Cardiac muscle cell (in vitro differentiated cells and primary cell): Measurements from ENCODE around the gene BTN2A1. TPM values are rescaled to one million over a fixed set of nuclear protein-coding genes. Genes with fewer than 3 reads are reported as not detected.

Experiments
- DNase-seq, 2 donors: peaks; one replicate each; pipeline versions ENCODE4 v3.0.0 to v3.0.0-alpha.2; 2010 to 2017; ENCODE audit warnings: low read depth in 1 of 2, low spot score in 1 of 2
- H3K27ac ChIP-seq: fragments of 200-600 bp; sonication (generic); 2 replicates; pipeline ENCODE4 v1.5.1; 2016
- H3K27me3 ChIP-seq: fragments of 200-600 bp; sonication (generic); 2 replicates; pipeline ENCODE4 v1.6.0; 2016; ENCODE audit warnings: control low read depth
- H3K36me3 ChIP-seq: fragments of 200-600 bp; sonication (generic); 2 replicates; pipeline ENCODE4 v1.5.1; 2016; ENCODE audit warnings: control low read depth
- H3K4me1 ChIP-seq: fragments of 200-600 bp; sonication (generic); 2 replicates; pipeline ENCODE4 v1.8.1; 2017; ENCODE audit warnings: low read depth, mild to moderate bottlenecking, mixed run types
- H3K4me3 ChIP-seq: fragments of 200-600 bp; sonication (generic); 2 replicates; pipeline ENCODE4 v1.5.1; 2016; ENCODE audit warnings: mild to moderate bottlenecking
- H3K9me3 ChIP-seq: fragments of 200-600 bp; sonication (generic); 2 replicates; pipeline ENCODE4 v1.5.1; 2017; ENCODE audit warnings: low read depth, mild to moderate bottlenecking, control low read depth
- CTCF ChIP-seq: IDR thresholded peaks from 2 replicates; pipeline ENCODE4 v1.5.1; 2012; ENCODE audit warnings: low read depth, mild to moderate bottlenecking, low read length
- polyA plus RNA-seq: library from polyadenylated mRNA; unstranded; fragments of >200 nt; fragmentation: Nextera tagmentation; extraction: Ambion mirVana; gene quantifications from 2 replicates; pipeline ENCODE4 v1.2.1, GENCODE V29; 2016
- total RNA-seq: library from RNA; depleted of rRNA; stranded (reverse); fragments of >200 nt; gene quantifications from 2 replicates; pipeline ENCODE4 v1.2.3, GENCODE V29; 2016

The BTN2A1 gene
- total and polyA plus RNA-seq, 2 experiments from 2014 or later: 18.9 to 27.2 TPM

GRCh38 chr6:26478100-26478984 is 20.6 kb downstream of the BTN2A1 start:
- no peak for DNase-seq
- H3K36me3 ChIP-seq: no peaks in the 10 kb centered on the region
- no peaks in the 10 kb centered on the region for H3K9me3 ChIP-seq
- no peak overlapping the region for H3K27ac ChIP-seq
- no peaks in the 10 kb centered on the region for H3K27me3 ChIP-seq
- TF ChIP-seq CTCF: no peak
- no peak overlapping the region for H3K4me3 ChIP-seq
- peaks cover 8% of the 10 kb centered on the region for H3K4me1 ChIP-seq

GRCh38 chr6:26478985-26479278 is 21.2 kb downstream of the BTN2A1 start:
- Histone ChIP-seq H3K27ac (no peak overlapping the region), H3K9me3 (no peaks in the 10 kb centered on the region), H3K36me3 (no peaks in the 10 kb centered on the region), H3K27me3 (no peaks in the 10 kb centered on the region), H3K4me3 (no peak overlapping the region), H3K4me1 (peaks cover 8% of the 10 kb centered on the region)
- TF ChIP-seq CTCF: no peak
- DNase-seq: no peak

DNA sequence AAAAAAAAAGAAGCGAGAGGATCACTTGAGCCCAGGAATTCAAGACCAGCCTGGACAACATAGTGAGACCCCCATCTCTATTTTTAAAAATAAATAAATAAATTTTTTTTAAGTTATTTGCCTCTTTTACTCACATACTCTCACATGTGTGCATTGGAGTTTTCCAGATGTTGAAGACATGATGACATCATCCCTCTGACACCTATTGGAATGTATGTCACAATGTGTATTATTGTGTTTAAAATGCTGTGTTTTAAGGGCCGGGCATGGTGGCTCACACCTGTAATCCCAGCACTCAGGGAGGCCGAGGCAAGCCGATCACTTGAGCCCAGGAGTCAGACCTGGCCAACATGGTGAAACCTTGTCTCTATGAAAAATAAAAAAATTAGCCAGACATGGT is 24.6 kb downstream of the BTN2A1 start:
- H3K9me3 ChIP-seq: no peaks in the 10 kb centered on the region
- H3K27ac ChIP-seq: no peak overlapping the region
- H3K27me3 ChIP-seq: no peaks in the 10 kb centered on the region
- DNase-seq: no peak
- TF ChIP-seq CTCF: no peak
- H3K36me3 ChIP-seq: no peaks in the 10 kb centered on the region
- no peak overlapping the region for H3K4me3 ChIP-seq
- no peaks in the 10 kb centered on the region for H3K4me1 ChIP-seq

GRCh38 chr6:26483727-26484126 is 26.0 kb downstream of the BTN2A1 start:
- TF ChIP-seq CTCF: no peak
- H3K36me3 ChIP-seq: no peaks in the 10 kb centered on the region
- no peak overlapping the region for H3K27ac ChIP-seq

DNA sequence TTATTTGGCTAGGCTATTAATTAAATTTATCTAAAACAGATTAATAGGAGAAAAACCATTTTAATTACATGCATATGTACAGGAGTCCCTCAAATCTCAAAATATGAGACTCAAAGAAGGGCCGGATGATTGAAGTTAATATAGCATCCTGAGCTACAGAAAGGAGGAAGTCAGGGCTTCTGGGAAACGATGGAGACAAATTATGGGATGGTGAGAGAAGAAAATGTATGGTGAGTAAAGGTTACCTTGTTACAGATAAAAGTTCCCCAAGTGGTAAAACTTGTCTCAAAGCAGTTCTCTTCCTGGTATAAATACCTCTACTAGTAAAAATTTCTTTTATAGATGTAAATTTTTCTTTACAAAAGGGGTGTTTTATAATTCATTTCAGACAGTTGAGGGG is 26.4 kb downstream of the BTN2A1 start:
- Histone ChIP-seq H3K4me3 (no peak overlapping the region), H3K9me3 (no peaks in the 10 kb centered on the region), H3K36me3 (no peaks in the 10 kb centered on the region), H3K4me1 (no peaks in the 10 kb centered on the region), H3K27ac (no peak overlapping the region), H3K27me3 (no peaks in the 10 kb centered on the region)
- DNase-seq: no peak
- TF ChIP-seq CTCF: no peak

More at GRCh38 chr6:26483727-26484126, 26.0 kb downstream of the BTN2A1 start:
- H3K4me1 ChIP-seq: no peaks in the 10 kb centered on the region
- no peaks in the 10 kb centered on the region for H3K9me3 ChIP-seq
- H3K27me3 ChIP-seq: no peaks in the 10 kb centered on the region
- no peak for DNase-seq
- no peak overlapping the region for H3K4me3 ChIP-seq
